Measurements from ENCODE around the gene SLC25A26. TPM values are rescaled to one million over a fixed set of nuclear protein-coding genes. Genes with fewer than 3 reads are reported as not detected.

The SLC25A26 gene
- total and polyA plus RNA-seq, 2 of the 13 experiments (the other 11 are each of a cell fraction or from before 2014, with no cell fraction given) = 23.1 to 32.7 TPM

GRCh38 chr3:66196633-66197032 lies 24.2 kb upstream of the SLC25A26 start:
- FAIRE-seq = no peak

GRCh38 chr3:66198437-66199088 lies 22.2 kb upstream of the SLC25A26 start:
- POLR2A ChIA-PET = no interaction called here
- Histone ChIP-seq H3K27ac (ENCODE audit: extremely low read length, insufficient read depth, low read length) (no peak overlapping the region), H3K4me1 (ENCODE audit: insufficient read depth, low read length) (no peaks in the 10 kb centered on the region), H3K9me3 (ENCODE audit: low read length) (no peaks in the 10 kb centered on the region), H3K36me3 (replicated peaks in 1 of 2; ENCODE audit: control insufficient read depth in 1 of 2, insufficient read depth in 2 of 2, low read length in 2 of 2) (no peaks in the 10 kb centered on the region), H4K20me1 (ENCODE audit: insufficient read depth, low read length) (no peaks in the 10 kb centered on the region), H3K79me2 (ENCODE audit: insufficient read depth, low read length) (no peaks in the 10 kb centered on the region), H3K4me3 (replicated peaks in 1 of 3; ENCODE audit: insufficient read depth in 1 of 3, low read depth in 2 of 3, low read length in 3 of 3) (no peak overlapping the region), H3K27me3 (ENCODE audit: control insufficient read depth in 1 of 2, insufficient read depth in 2 of 2, low read length in 2 of 2) (peaks cover 0 to 4% of the 10 kb centered on the region in 2 experiments; a peak in 1 of 5 replicates), H3K4me2 (ENCODE audit: low read depth, low read length) (no peak overlapping the region), H2AFZ (ENCODE audit: low read length) (no peak overlapping the region), H3K9ac (ENCODE audit: insufficient read depth, low read depth, low read length) (no peak overlapping the region)
- no peak for DNase-seq (ENCODE audit: low spot score)
- intact Hi-C loops (cut with micrococcal nuclease; ENCODE audit: unreplicated experiment) = no loop called here
- CTCF ChIA-PET (ENCODE audit: low intra/inter-chr PET ratio, low total read pairs) = no interaction called here
- 33% methylated on average over 7 of the region's 7 CpGs for WGBS (ENCODE audit: low lambda C conversion rate)
- TF ChIP-seq SP4 (CRISPR knock-in tag; IDR thresholded peaks at IDR 0.05) (peak; percentile 2; the same call in 1 of the 2 replicates), RAD51 (IDR thresholded peaks at IDR 0.05; ENCODE audit: borderline replicate concordance) (peak; percentile 5; the same call in 1 of the 2 replicates), JUNB (CRISPR knock-in tag; IDR thresholded peaks at IDR 0.05; ENCODE audit: borderline replicate concordance) (0 out of 2 replicates have a peak, but pooled peaks have one; percentile 48), ZNF589 (CRISPR knock-in tag; conservative IDR thresholded peaks at IDR 0.05) (0 out of 2 replicates have a peak, but pooled peaks have one; percentile 31), ZNF34 (CRISPR knock-in tag; IDR thresholded peaks at IDR 0.05; ENCODE audit: borderline replicate concordance) (no peak)
- no peak for ATAC-seq
- in situ Hi-C loops (cut with HindIII; ENCODE audit: extremely low pct_ligation_motif_present, low pct_unique_long_range_greater_than_20kb) = no loop called here
- FAIRE-seq = no peak
- no TSS peak for BruUV-seq (replicated peaks)

More at GRCh38 chr3:66196633-66197032, 24.2 kb upstream of the SLC25A26 start:
- in situ Hi-C loops (cut with HindIII; ENCODE audit: extremely low pct_ligation_motif_present, low pct_unique_long_range_greater_than_20kb) (no loop called here), intact Hi-C loops (cut with micrococcal nuclease; ENCODE audit: unreplicated experiment) (no loop called here)
- no TSS peak for BruUV-seq (replicated peaks)
- ATAC-seq (no peak), DNase-seq (ENCODE audit: low spot score) (no peak)
- peaks cover 0 to 4% of the 10 kb centered on the region in 2 experiments; a peak in 1 of 5 replicates for H3K27me3 ChIP-seq (ENCODE audit: control insufficient read depth in 1 of 2, insufficient read depth in 2 of 2, low read length in 2 of 2)
- H3K4me1 ChIP-seq (ENCODE audit: insufficient read depth, low read length) = no peaks in the 10 kb centered on the region
- H3K4me3 ChIP-seq (replicated peaks in 1 of 3; ENCODE audit: insufficient read depth in 1 of 3, low read depth in 2 of 3, low read length in 3 of 3) = no peak overlapping the region
- ChIA-PET CTCF (ENCODE audit: low intra/inter-chr PET ratio, low total read pairs) (no interaction called here), POLR2A (no interaction called here)
- TF ChIP-seq STAG1 (CRISPR knock-in tag; IDR thresholded peaks at IDR 0.05) = peak; percentile 6; the same call in 1 of the 2 replicates
- TF ChIP-seq ZNF33B (CRISPR knock-in tag; IDR thresholded peaks at IDR 0.05) = no peak
- no peak for TF ChIP-seq GATAD2A (CRISPR knock-in tag; IDR thresholded peaks at IDR 0.05)
- no peak for TF ChIP-seq ZSCAN12 (CRISPR knock-in tag; IDR thresholded peaks at IDR 0.05)
- no peak for TF ChIP-seq PATZ1 (CRISPR knock-in tag; IDR thresholded peaks at IDR 0.05)
- H3K36me3 ChIP-seq (replicated peaks in 1 of 2; ENCODE audit: control insufficient read depth in 1 of 2, insufficient read depth in 2 of 2, low read length in 2 of 2) = no peaks in the 10 kb centered on the region
- H3K9ac ChIP-seq (ENCODE audit: insufficient read depth, low read depth, low read length) = no peak overlapping the region
- H3K4me2 ChIP-seq (ENCODE audit: low read depth, low read length) = no peak overlapping the region
- no peaks in the 10 kb centered on the region for H4K20me1 ChIP-seq (ENCODE audit: insufficient read depth, low read length)
- H3K9me3 ChIP-seq (ENCODE audit: low read length) = no peaks in the 10 kb centered on the region
- no peaks in the 10 kb centered on the region for H3K79me2 ChIP-seq (ENCODE audit: insufficient read depth, low read length)
- no peak overlapping the region for H2AFZ ChIP-seq (ENCODE audit: low read length)
- no peak overlapping the region for H3K27ac ChIP-seq (ENCODE audit: extremely low read length, insufficient read depth, low read length)
